ENCODE data around the gene CPA4. TPM values are rescaled to one million over a fixed set of nuclear protein-coding genes. Genes with fewer than 3 reads are reported as not detected.

Gene CPA4
- total RNA-seq, 6 experiments from 2014 or later = not detected

GRCh38 chr7:130358471-130358870 lies 65.5 kb downstream of the CPA4 start:
- Histone ChIP-seq H3K4me1 (no peaks in the 10 kb centered on the region), H3K4me3 (no peak overlapping the region), H3K27ac (no peak overlapping the region), H3K36me3 (no peaks in the 10 kb centered on the region), H3K27me3 (no peaks in the 10 kb centered on the region), H3K9me3 (no peaks in the 10 kb centered on the region)
- TF ChIP-seq CTCF (IDR thresholded peaks at IDR 0.05) = no peak
- no peak for TF ChIP-seq POLR2A (IDR thresholded peaks at IDR 0.05)
- ATAC-seq (no peak), DNase-seq (no peak)
- 87% methylated on average over 3 of the region's 4 CpGs for WGBS (ENCODE audit: insufficient coverage, low coverage, low lambda C conversion rate, missing lambda C conversion rate)
- intact Hi-C loops (cut with DNase I) = no loop called here

GRCh38 chr7:130359276-130359857 lies 66.4 kb downstream of the CPA4 start:
- TF ChIP-seq CTCF (IDR thresholded peaks at IDR 0.05) (no peak), POLR2A (IDR thresholded peaks at IDR 0.05) (no peak)
- Histone ChIP-seq H3K4me1 (no peaks in the 10 kb centered on the region), H3K27me3 (no peaks in the 10 kb centered on the region), H3K27ac (no peak overlapping the region), H3K36me3 (no peaks in the 10 kb centered on the region), H3K4me3 (no peak overlapping the region), H3K9me3 (no peaks in the 10 kb centered on the region)
- DNase-seq (peak in 1 of 3 donors; percentile 28), ATAC-seq (no peak)
- 77% methylated on average over 5 of the region's 5 CpGs for WGBS (ENCODE audit: insufficient coverage, low coverage, low lambda C conversion rate, missing lambda C conversion rate)
- intact Hi-C loops (cut with DNase I) = no loop called here

GRCh38 chr7:130360518-130360917 lies 67.6 kb downstream of the CPA4 start:
- Histone ChIP-seq H3K27me3 (no peaks in the 10 kb centered on the region), H3K36me3 (no peaks in the 10 kb centered on the region), H3K4me3 (no peak overlapping the region), H3K4me1 (no peaks in the 10 kb centered on the region), H3K9me3 (no peaks in the 10 kb centered on the region), H3K27ac (no peak overlapping the region)
- intact Hi-C loops (cut with DNase I) = no loop called here
- DNase-seq = peak in 1 of 3 donors; percentile 5
- no peak for ATAC-seq
- no peak for TF ChIP-seq POLR2A (IDR thresholded peaks at IDR 0.05)
- TF ChIP-seq CTCF (IDR thresholded peaks at IDR 0.05) = no peak
- WGBS (ENCODE audit: insufficient coverage, low coverage, low lambda C conversion rate, missing lambda C conversion rate) = 70% methylated on average over 3 of the region's 3 CpGs

GRCh38 chr7:130361681-130362080 lies 68.7 kb downstream of the CPA4 start:
- WGBS (ENCODE audit: insufficient coverage, low coverage, low lambda C conversion rate, missing lambda C conversion rate) = 70% methylated on average over 4 of the region's 7 CpGs
- TF ChIP-seq CTCF (IDR thresholded peaks at IDR 0.05) (no peak), POLR2A (IDR thresholded peaks at IDR 0.05) (no peak)
- H3K4me3 ChIP-seq = no peak overlapping the region
- no peak for ATAC-seq
- H3K27me3 ChIP-seq = no peaks in the 10 kb centered on the region
- no peak overlapping the region for H3K27ac ChIP-seq
- intact Hi-C loops (cut with DNase I) = no loop called here
- DNase-seq = peak in 1 of 3 donors; percentile 41
- H3K4me1 ChIP-seq = no peaks in the 10 kb centered on the region
- no peaks in the 10 kb centered on the region for H3K9me3 ChIP-seq
- no peaks in the 10 kb centered on the region for H3K36me3 ChIP-seq
